ENCODE results near the gene SPSB3.

SPSB3 gene

GRCh38 chr16:1788708-1789100, 6.3 kb upstream of the SPSB3 start:
- no peak for DNase-seq (ENCODE audit: low read depth)

- DNase-seq (ENCODE audit: low read depth) = no peak
These were observed 5.8 kb upstream of the SPSB3 start for GRCh38 chr16:1788095-1788707.

GRCh38 chr16:1787322-1788094, 5.1 kb upstream of the SPSB3 start:
- DNase-seq (ENCODE audit: low read depth) = no peak

- no peak for DNase-seq (ENCODE audit: low read depth)
These were observed 4.6 kb upstream of the SPSB3 start for GRCh38 chr16:1787056-1787321.

- no peak for DNase-seq (ENCODE audit: low read depth)
These were observed 4.1 kb upstream of the SPSB3 start for GRCh38 chr16:1786242-1787055.

GRCh38 chr16:1785846-1786170, 3.4 kb upstream of the SPSB3 start:
- DNase-seq (ENCODE audit: low read depth) = no peak

GRCh38 chr16:1784977-1785845, 2.8 kb upstream of the SPSB3 start:
- no peak for DNase-seq (ENCODE audit: low read depth)

- DNase-seq (ENCODE audit: low read depth) = no peak
These were observed 488 bp downstream of the SPSB3 start for GRCh38 chr16:1781758-1782407.

GRCh38 chr16:1781254-1781653, 1.1 kb downstream of the SPSB3 start:
- DNase-seq (ENCODE audit: low read depth) = no peak

GRCh38 chr16:1780677-1781072, 1.7 kb downstream of the SPSB3 start:
- no peak for DNase-seq (ENCODE audit: low read depth)

- no peak for DNase-seq (ENCODE audit: low read depth)
These were observed 2.4 kb downstream of the SPSB3 start for GRCh38 chr16:1779741-1780676.

- DNase-seq (ENCODE audit: low read depth) = no peak
These were observed 3.1 kb downstream of the SPSB3 start for GRCh38 chr16:1779234-1779701.

- no peak for DNase-seq (ENCODE audit: low read depth)
These were observed 3.9 kb downstream of the SPSB3 start for GRCh38 chr16:1778200-1779179.

GRCh38 chr16:1777375-1778199, 4.8 kb downstream of the SPSB3 start:
- DNase-seq (ENCODE audit: low read depth) = no peak

GRCh38 chr16:1776991-1777374, 5.4 kb downstream of the SPSB3 start:
- DNase-seq (ENCODE audit: low read depth) = no peak

GRCh38 chr16:1776672-1776955, 5.8 kb downstream of the SPSB3 start:
- no peak for DNase-seq (ENCODE audit: low read depth)

GRCh38 chr16:1775846-1776671, 6.3 kb downstream of the SPSB3 start:
- DNase-seq (ENCODE audit: low read depth) = no peak
